Uterus (tissue), 4 donors: ENCODE data around the gene HJV. TPM values are rescaled to one million over a fixed set of nuclear protein-coding genes. Genes with fewer than 3 reads are reported as not detected.

ENCODE experiments used
- DNase-seq, 2 donors: peaks; one replicate each; pipeline ENCODE4 v3.0.0-alpha.2; 2019 to 2020
- H3K27ac ChIP-seq, 2 donors: fragments of 200-600 bp; sonication (generic); 1 replicate in 1 of 2; 2 replicates in 1 of 2; pipeline ENCODE4 v1.5.1; 2016 to 2018
- H3K27me3 ChIP-seq, 2 donors: fragments of 200-600 bp; sonication (generic); one replicate each; pipeline ENCODE4 v1.5.1; 2018 to 2019; ENCODE audit warnings: control low read depth in 1 of 2
- H3K36me3 ChIP-seq, 2 donors: fragments of 200-600 bp; sonication (generic); one replicate each; pipeline ENCODE4 v1.5.1; 2019; ENCODE audit warnings: control low read depth in 1 of 2
- H3K4me1 ChIP-seq, 2 donors: fragments of 200-600 bp; sonication (generic); one replicate each; pipeline ENCODE4 v1.5.1; 2018 to 2019; ENCODE audit warnings: control low read depth in 1 of 2
- H3K4me3 ChIP-seq, 2 donors: fragments of 200-600 bp; sonication (generic); 1 replicate in 1 of 2; 2 replicates in 1 of 2; pipeline ENCODE4 v1.5.1; 2018 to 2019; ENCODE audit warnings: mild to moderate bottlenecking in 1 of 2
- H3K9me3 ChIP-seq, 2 donors: fragments of 200-600 bp; sonication (generic); one replicate each; pipeline ENCODE4 v1.5.1; 2019; ENCODE audit warnings: control low read depth in 1 of 2
- CTCF ChIP-seq, 4 experiments: fragments of 200-600 bp in 2 of 4; fragments of 450-650 bp in 2 of 4; sonication (generic) in 2 of 4; IDR thresholded peaks; one replicate each; pipeline ENCODE4 v1.5.1; 2016 to 2019; ENCODE audit warnings: antibody characterized with exemption in 4 of 4, mild to moderate bottlenecking in 2 of 4, moderate library complexity in 1 of 4
- POLR2A ChIP-seq, 2 donors: fragments of 450-650 bp; IDR thresholded peaks; one replicate each; pipeline ENCODE4 v1.6.1; 2016; ENCODE audit warnings: antibody characterized with exemption in 2 of 2, mild to moderate bottlenecking in 1 of 2, moderate library complexity in 1 of 2
- intact Hi-C: fragments of 100-400 bp; cut with DNase I; formaldehyde crosslinking; loops from one replicate; pipeline ENCODE4 v1.15.1; 2023; ENCODE audit warnings: low total_unique reads
- total RNA-seq, 4 donors: library from RNA; depleted of rRNA in 3 of 4; stranded (reverse); fragments of >200 nt in 3 of 4; gene quantifications; one replicate each; pipeline versions ENCODE4 v1.1.0 to v1.2.4, GENCODE V29; 2014 to 2023
- donor health status: DM: yes; HTN: yes; CAD: no.

Gene HJV
- total RNA-seq, 4 donors from 2014 or later, result not detected

GRCh38 chr1:145993618-145994390 lies 27.7 kb downstream of the HJV start:
- intact Hi-C loops, result no loop called here
- Histone ChIP-seq H3K9me3 (no peaks in the 10 kb centered on the region), H3K36me3 (peaks cover 0 to 3% of the 10 kb centered on the region in 2 donors), H3K4me3 (peak overlapping the region; percentile 60 to 85), H3K4me1 (peaks cover 0 to 4% of the 10 kb centered on the region in 2 donors), H3K27ac (peak overlapping the region; percentile 96 to 100), H3K27me3 (no peaks in the 10 kb centered on the region)
- peak; percentile 14 to 20 for DNase-seq
- peak in 1 of 2 donors; percentile 7 for TF ChIP-seq POLR2A (IDR thresholded peaks at IDR 0.05)
- TF ChIP-seq CTCF (IDR thresholded peaks at IDR 0.05), result no peak

GRCh38 chr1:145992958-145993617 lies 28.4 kb downstream of the HJV start:
- Histone ChIP-seq H3K9me3 (no peaks in the 10 kb centered on the region), H3K4me1 (no peaks in the 10 kb centered on the region), H3K4me3 (peak overlapping the region; percentile 60 to 85), H3K36me3 (peaks cover 0 to 3% of the 10 kb centered on the region in 2 donors), H3K27ac (peak overlapping the region; percentile 96 to 100), H3K27me3 (no peaks in the 10 kb centered on the region)
- TF ChIP-seq POLR2A (IDR thresholded peaks at IDR 0.05) (no peak), CTCF (IDR thresholded peaks at IDR 0.05) (no peak)
- no peak for DNase-seq
- intact Hi-C loops, result no loop called here

GRCh38 chr1:145992502-145992936 lies 29.0 kb downstream of the HJV start:
- intact Hi-C loops, result no loop called here
- Histone ChIP-seq H3K4me3 (peak overlapping the region; percentile 60 to 85), H3K9me3 (no peaks in the 10 kb centered on the region), H3K27me3 (no peaks in the 10 kb centered on the region), H3K36me3 (peaks cover 0 to 3% of the 10 kb centered on the region in 2 donors), H3K4me1 (no peaks in the 10 kb centered on the region), H3K27ac (peak overlapping the region; percentile 96 to 100)
- DNase-seq, result peak; percentile 12 to 18
- TF ChIP-seq POLR2A (IDR thresholded peaks at IDR 0.05) (no peak), CTCF (IDR thresholded peaks at IDR 0.05) (no peak)

GRCh38 chr1:145991735-145992412 lies 29.7 kb downstream of the HJV start:
- H3K27me3 ChIP-seq, result no peaks in the 10 kb centered on the region
- peak overlapping the region; percentile 96 to 100 for H3K27ac ChIP-seq
- peaks cover 0 to 3% of the 10 kb centered on the region in 2 donors for H3K36me3 ChIP-seq
- no peaks in the 10 kb centered on the region for H3K4me1 ChIP-seq
- peak; percentile 13 to 27 for DNase-seq
- intact Hi-C loops, result no loop called here
- TF ChIP-seq CTCF (IDR thresholded peaks at IDR 0.05), result no peak
- TF ChIP-seq POLR2A (IDR thresholded peaks at IDR 0.05), result no peak
- peak overlapping the region; percentile 60 to 85 for H3K4me3 ChIP-seq
- no peaks in the 10 kb centered on the region for H3K9me3 ChIP-seq
